Stomach (tissue), 4 donors: ENCODE results near the gene CRHR1.

Source experiments
- CTCF ChIP-seq, 7 experiments: fragments of 450-650 bp in 4 of 7; fragments of 200-600 bp in 3 of 7; sonication (generic) in 3 of 7; IDR thresholded peaks; one replicate each; pipeline ENCODE4 v1.5.1; 2016 to 2019; ENCODE audit warnings: antibody characterized with exemption in 7 of 7, control low read depth in 2 of 7, mild to moderate bottlenecking in 1 of 7
- POLR2AphosphoS5 ChIP-seq, 3 donors: sonication (generic); formaldehyde crosslinking; IDR thresholded peaks; one replicate each; pipeline ENCODE4 v1.6.1; 2016; ENCODE audit warnings: antibody characterized with exemption in 3 of 3

- peak in 5 of 7 experiments; percentile 38 to 86 (median 76) for TF ChIP-seq CTCF (IDR thresholded peaks at IDR 0.05)
- no peak for TF ChIP-seq POLR2AphosphoS5 (IDR thresholded peaks at IDR 0.05)
Observed at GRCh38 chr17:45852535-45853297, 68.6 kb downstream of the CRHR1 start.
